Glutamatergic neuron (in vitro differentiated cells): ENCODE data around the gene RNU11. TPM values are rescaled to one million over a fixed set of nuclear protein-coding genes. Genes with fewer than 3 reads are reported as not detected.

Experiments used
- DNase-seq: peaks from one replicate; pipeline ENCODE4 v3.0.0; 2022
- H3K27ac Mint-ChIP-seq: one replicate; pipeline ENCODE4 v1.8.0; 2020; ENCODE audit warnings: mild to moderate bottlenecking, mixed read lengths, inconsistent platforms; ENCODE audit not compliant: unreplicated experiment
- H3K27me3 Mint-ChIP-seq: one replicate; pipeline ENCODE4 v1.8.0; 2020; ENCODE audit warnings: mild to moderate bottlenecking, moderate library complexity, mixed read lengths, inconsistent platforms; ENCODE audit not compliant: unreplicated experiment
- H3K36me3 Mint-ChIP-seq: one replicate; pipeline ENCODE4 v1.8.0; 2020; ENCODE audit warnings: mild to moderate bottlenecking, mixed read lengths, inconsistent platforms; ENCODE audit not compliant: unreplicated experiment
- H3K4me1 Mint-ChIP-seq: one replicate; pipeline ENCODE4 v1.8.0; 2020; ENCODE audit warnings: mild to moderate bottlenecking, low read depth, mixed read lengths, inconsistent platforms; ENCODE audit not compliant: unreplicated experiment
- H3K4me3 Mint-ChIP-seq: one replicate; pipeline ENCODE4 v1.8.0; 2020; ENCODE audit warnings: mild to moderate bottlenecking, mixed read lengths, inconsistent platforms; ENCODE audit not compliant: unreplicated experiment
- H3K9me3 Mint-ChIP-seq: one replicate; pipeline ENCODE4 v1.8.0; 2020; ENCODE audit warnings: mild to moderate bottlenecking, moderate library complexity, mixed read lengths, inconsistent platforms; ENCODE audit not compliant: unreplicated experiment
- total RNA-seq: library from RNA; stranded (reverse); fragmentation: NEBNext Ultra II Directional; extraction: Animal tissue kit (Norgen Biotek cat#: 25700); gene quantifications from one replicate; pipeline ENCODE4 v1.2.1, GENCODE V29; 2021; ENCODE audit not compliant: unreplicated experiment
- TF ChIP-seq, protein P1 (sequence below): fragments of 200-600 bp; sonication (generic); IDR thresholded peaks from one replicate; pipeline ENCODE4 v1.5.0; 2021; ENCODE audit not compliant: partially characterized antibody, unreplicated experiment

Gene RNU11
- total RNA-seq, 1 donor from 2014 or later, result not detected

DNA sequence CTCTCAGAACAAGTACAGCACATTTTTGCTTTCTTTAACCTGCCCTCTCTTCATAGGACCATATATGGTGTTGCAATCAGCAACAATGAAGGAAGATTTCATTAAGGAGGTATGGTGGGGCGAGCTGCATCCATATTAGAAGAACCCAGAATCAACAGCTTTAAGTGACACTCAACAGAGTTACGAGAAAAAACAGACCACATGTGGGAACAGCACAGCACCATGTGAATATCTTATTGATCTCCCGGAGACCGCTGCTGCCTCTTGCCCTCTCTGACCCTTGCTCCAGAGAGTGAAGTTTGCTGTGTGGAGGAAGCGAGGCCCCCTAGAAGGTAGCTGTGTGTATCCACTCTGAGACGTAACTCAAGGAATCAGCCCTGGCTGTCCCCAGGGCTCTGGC lies 43.4 kb upstream of the RNU11 start:
- H3K27ac Mint-ChIP-seq, result no peak overlapping the region
- TF ChIP-seq, protein P1, sequence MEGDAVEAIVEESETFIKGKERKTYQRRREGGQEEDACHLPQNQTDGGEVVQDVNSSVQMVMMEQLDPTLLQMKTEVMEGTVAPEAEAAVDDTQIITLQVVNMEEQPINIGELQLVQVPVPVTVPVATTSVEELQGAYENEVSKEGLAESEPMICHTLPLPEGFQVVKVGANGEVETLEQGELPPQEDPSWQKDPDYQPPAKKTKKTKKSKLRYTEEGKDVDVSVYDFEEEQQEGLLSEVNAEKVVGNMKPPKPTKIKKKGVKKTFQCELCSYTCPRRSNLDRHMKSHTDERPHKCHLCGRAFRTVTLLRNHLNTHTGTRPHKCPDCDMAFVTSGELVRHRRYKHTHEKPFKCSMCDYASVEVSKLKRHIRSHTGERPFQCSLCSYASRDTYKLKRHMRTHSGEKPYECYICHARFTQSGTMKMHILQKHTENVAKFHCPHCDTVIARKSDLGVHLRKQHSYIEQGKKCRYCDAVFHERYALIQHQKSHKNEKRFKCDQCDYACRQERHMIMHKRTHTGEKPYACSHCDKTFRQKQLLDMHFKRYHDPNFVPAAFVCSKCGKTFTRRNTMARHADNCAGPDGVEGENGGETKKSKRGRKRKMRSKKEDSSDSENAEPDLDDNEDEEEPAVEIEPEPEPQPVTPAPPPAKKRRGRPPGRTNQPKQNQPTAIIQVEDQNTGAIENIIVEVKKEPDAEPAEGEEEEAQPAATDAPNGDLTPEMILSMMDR, result no peak
- no peak overlapping the region for H3K4me3 Mint-ChIP-seq
- H3K27me3 Mint-ChIP-seq, result no peaks in the 10 kb centered on the region
- no peaks in the 10 kb centered on the region for H3K36me3 Mint-ChIP-seq
- DNase-seq, result no peak
- H3K9me3 Mint-ChIP-seq, result peaks cover 1% of the 10 kb centered on the region
- H3K4me1 Mint-ChIP-seq, result peaks cover 1% of the 10 kb centered on the region

DNA sequence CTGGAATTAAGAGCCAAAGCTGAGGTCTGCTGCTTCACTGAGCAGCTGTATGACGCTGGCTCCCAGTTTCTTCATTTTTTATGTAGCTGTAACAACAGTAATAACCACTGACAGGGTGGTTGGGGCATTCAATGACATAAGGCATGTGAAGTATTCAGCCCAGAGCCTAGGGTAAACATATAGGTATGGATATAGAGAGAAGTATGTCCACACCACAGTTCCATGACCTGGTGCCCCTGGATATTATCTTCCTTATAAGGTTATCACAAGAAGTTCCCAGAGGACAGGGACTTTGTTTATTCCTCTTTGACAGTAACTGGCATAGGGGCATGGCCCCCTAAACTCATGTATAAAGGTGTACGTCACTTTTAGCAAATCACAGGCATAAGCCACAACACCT lies 41.6 kb upstream of the RNU11 start:
- H3K4me1 Mint-ChIP-seq, result peaks cover 1% of the 10 kb centered on the region
- no peak overlapping the region for H3K4me3 Mint-ChIP-seq
- DNase-seq, result no peak
- no peak overlapping the region for H3K27ac Mint-ChIP-seq
- H3K9me3 Mint-ChIP-seq, result no peaks in the 10 kb centered on the region
- H3K27me3 Mint-ChIP-seq, result no peaks in the 10 kb centered on the region
- TF ChIP-seq, protein P1, result no peak
- no peaks in the 10 kb centered on the region for H3K36me3 Mint-ChIP-seq

DNA sequence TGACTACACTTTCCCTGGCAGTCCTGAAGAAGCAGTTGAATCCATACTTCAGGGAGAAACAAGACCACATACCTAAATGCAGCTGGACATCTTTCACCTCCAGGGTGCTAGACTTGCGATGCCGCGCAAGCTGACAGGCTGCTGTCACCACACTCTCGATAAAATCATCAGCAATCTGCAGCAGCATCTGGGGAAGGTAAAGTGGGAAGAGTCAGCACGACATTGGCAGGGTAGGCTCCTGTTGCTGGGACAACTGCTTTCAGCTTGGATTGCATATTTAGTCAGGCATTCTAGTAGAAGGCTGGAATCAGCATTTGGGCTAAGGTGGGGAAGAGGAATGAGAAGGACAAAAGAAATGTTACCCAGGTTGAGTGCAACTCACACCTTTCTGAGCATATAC lies 35.2 kb upstream of the RNU11 start:
- no peak overlapping the region for H3K4me3 Mint-ChIP-seq
- no peak for DNase-seq
- H3K4me1 Mint-ChIP-seq, result no peaks in the 10 kb centered on the region
- no peaks in the 10 kb centered on the region for H3K9me3 Mint-ChIP-seq
- no peak overlapping the region for H3K27ac Mint-ChIP-seq
- TF ChIP-seq, protein P1, result no peak
- no peaks in the 10 kb centered on the region for H3K27me3 Mint-ChIP-seq
- H3K36me3 Mint-ChIP-seq, result no peaks in the 10 kb centered on the region

DNA sequence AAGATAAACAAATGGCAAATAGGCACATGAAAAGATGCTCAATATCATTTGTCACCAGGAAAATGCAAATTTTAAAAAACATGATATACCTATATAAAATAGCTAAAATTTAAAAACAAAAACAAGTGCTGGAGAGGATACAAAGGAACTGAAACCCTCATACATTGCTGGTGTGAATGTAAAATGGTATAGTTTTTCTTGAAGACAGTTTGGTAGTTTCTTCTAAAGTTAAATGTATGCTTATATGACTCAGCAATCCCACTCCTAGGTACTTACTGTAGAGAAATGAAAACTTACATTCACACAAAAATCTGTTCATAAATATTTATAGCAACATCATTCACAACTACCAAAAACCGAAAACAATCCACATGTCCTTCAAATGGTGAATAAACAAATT lies 16.7 kb upstream of the RNU11 start:
- TF ChIP-seq, protein P1, result no peak
- no peak for DNase-seq
- H3K36me3 Mint-ChIP-seq, result no peaks in the 10 kb centered on the region
- H3K27ac Mint-ChIP-seq, result no peak overlapping the region
- H3K4me3 Mint-ChIP-seq, result no peak overlapping the region
- no peaks in the 10 kb centered on the region for H3K4me1 Mint-ChIP-seq
- no peaks in the 10 kb centered on the region for H3K9me3 Mint-ChIP-seq
- no peaks in the 10 kb centered on the region for H3K27me3 Mint-ChIP-seq

DNA sequence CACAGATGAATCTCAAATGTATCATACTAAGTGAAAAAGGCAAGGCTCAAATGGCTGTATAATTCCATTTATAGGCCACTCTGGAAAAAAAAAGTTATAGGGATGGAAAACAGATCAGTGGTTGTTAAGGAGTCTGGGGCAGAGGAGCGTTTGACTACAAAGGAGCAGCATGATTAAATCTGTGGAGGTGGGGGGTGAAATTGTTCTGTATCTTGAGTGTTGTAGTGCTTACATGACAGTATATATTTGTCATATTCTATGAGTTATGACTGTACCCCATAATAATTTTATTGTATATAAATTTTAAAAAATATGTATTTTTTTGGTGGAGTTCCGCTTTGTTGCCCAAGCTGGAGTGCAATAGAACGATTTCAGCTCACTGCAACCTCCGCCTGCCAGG lies 15.8 kb upstream of the RNU11 start:
- no peaks in the 10 kb centered on the region for H3K9me3 Mint-ChIP-seq
- no peak for DNase-seq
- no peak overlapping the region for H3K27ac Mint-ChIP-seq
- TF ChIP-seq, protein P1, result no peak
- no peaks in the 10 kb centered on the region for H3K36me3 Mint-ChIP-seq
- H3K4me1 Mint-ChIP-seq, result no peaks in the 10 kb centered on the region
- no peak overlapping the region for H3K4me3 Mint-ChIP-seq
- no peaks in the 10 kb centered on the region for H3K27me3 Mint-ChIP-seq
